Stimulated activated CD4-positive, alpha-beta T cell treated with anti-CD3 and anti-CD28 coated beads, Interleukin-2, amount 100 ng/mL, for 48 hours (primary cell): ENCODE measurements around the gene PGAP3.
A peak's percentile ranks its signal among the peaks of the same experiment; 100 is the strongest.

Source experiments
- DNase-seq, 2 donors: peaks; one replicate each; pipeline ENCODE4 v3.0.0-alpha.2; 2020

Gene PGAP3

DNA sequence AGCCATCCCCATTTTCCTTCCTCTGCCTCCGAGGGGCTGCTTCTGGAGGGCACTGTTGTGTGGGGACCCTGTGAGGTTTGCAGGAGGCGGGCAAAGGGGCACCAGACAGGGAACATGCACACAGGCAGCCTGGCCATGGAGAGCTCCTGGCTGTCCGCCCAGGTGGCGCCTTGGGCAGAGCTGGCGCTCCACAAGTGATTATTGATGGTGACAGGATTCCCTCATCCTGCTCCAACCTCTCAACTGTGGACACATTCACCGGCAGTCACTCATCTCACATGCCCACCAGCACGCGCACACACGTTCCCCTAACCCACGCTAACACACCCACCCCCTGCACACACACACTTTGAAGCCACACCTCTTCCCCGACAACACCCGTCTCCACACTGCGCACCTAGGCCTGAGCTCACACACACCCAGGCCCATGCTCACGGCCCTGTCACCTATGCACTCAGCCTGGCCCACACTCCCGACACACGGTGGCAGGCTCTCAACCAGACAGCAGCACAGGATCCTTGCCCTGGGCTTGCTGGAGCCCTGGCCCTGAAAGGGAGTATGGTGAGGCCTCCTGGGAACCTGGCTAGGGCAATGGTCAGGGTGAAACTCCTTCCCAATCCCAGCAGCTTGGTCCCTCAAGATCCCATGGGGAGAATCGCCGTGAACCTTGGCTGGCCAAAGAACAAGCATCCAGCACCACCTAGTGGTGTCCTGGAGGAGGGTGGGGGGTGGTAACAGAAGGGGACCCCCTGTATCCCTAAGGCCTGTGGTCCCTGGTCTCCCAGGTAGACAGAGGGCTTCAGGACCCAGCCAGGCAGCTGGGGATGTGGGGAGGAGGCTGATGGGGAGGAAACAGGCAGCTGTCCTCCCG, 16.0 kb downstream of the PGAP3 start:
- DNase-seq, result no peak

GRCh38 chr17:39670746-39671145, 17.1 kb downstream of the PGAP3 start:
- DNase-seq, result no peak

- no peak for DNase-seq
Observed at GRCh38 chr17:39669897-39670735, 17.7 kb downstream of the PGAP3 start.

- peak; percentile 53 to 68 for DNase-seq
Observed at GRCh38 chr17:39667945-39668924, 19.6 kb downstream of the PGAP3 start, which contains the start of gene PNMT. PNMT (plus strand) TSS chr17:39668453; CDS start chr17:39668476, 23 bp downstream.

DNA sequence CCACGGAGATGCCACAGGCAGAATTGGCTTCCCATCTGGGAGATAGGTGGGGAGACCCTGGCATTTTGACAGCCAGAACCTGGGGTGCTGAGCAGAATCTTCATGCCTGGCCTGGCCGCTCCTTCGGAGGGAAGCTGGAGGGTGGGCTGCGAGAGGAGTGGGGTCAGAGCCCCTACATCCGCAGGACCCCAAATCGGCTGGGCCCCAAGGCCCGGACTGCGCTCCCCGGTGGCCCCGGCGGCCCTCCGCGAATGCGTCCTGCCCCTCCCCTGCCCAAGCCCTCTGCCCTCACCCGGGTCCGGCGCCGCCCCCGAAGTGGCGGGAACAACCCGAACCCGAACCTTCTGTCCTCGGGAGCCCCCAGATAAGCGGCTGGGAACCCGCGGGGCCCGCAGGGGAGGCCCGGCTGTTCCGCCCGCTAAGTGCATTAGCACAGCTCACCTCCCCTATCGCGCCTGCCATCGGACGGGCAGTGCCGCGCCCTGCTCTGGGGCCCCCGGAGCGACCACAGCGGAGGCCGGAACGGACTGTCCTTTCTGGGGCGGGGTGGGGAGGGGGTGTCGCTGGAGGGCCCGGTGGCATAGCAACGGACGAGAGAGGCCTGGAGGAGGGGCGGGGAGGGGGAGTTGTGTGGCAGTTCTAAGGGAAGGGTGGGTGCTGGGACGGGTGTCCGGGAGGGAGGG, 20.5 kb downstream of the PGAP3 start:
- DNase-seq, result no peak

- DNase-seq, result no peak
Observed at GRCh38 chr17:39666601-39667261, 21.1 kb downstream of the PGAP3 start.

- DNase-seq, result no peak
Observed at GRCh38 chr17:39666231-39666600, 21.6 kb downstream of the PGAP3 start.

GRCh38 chr17:39665642-39666224, 22.1 kb downstream of the PGAP3 start:
- DNase-seq, result no peak

- DNase-seq, result no peak
Observed at GRCh38 chr17:39664581-39665561, 23.0 kb downstream of the PGAP3 start, which contains the start of gene TCAP. TCAP (plus strand) TSS chr17:39665349; CDS start chr17:39665360, 11 bp downstream.

DNA sequence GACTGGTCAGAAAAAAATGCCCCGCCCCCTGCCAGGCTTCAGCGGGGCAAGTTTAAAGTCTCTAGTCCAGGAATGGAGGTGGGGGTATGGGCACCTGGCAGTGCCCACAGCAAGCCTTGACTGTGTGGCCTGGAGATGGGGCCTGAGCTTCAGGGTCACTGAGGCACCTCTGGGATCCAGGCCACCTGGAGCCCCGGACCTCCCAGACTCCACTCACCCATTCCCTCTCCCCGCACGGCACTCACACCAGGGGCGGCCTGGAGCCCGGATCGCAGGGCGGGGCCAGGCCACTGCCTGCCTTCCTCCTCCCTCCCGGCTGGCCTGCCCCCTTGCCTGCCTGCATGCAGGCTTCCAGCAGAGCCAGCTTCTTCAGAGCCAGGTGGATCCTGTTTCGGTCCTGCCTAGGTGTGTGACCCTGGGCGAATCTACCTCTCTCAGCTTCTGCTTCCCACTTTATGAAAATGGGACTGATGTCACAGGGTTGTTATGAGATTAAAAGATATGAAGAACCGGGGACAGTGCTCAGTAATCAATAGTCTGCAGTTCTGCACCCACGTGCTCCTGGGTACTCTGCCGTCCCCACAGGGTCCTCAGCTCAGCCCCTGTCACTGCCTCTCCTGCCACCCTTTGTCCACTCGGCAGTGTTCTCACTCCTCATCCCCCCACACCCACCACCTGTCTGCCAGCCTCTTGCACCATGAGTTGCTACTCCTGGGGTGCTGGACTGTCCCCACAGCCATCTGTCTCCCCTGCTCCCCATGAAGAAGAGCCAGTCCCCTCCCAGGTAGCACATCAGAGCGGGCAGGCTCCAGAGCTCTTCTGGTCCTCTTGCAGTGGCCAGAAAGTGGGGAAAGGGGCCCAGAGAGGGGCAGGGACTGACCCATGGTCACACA, 23.9 kb downstream of the PGAP3 start:
- DNase-seq, result no peak

- DNase-seq, result no peak
Observed at GRCh38 chr17:39663340-39663687, 24.5 kb downstream of the PGAP3 start.

- no peak for DNase-seq
Observed at GRCh38 chr17:39662551-39663339, 25.1 kb downstream of the PGAP3 start.

DNA sequence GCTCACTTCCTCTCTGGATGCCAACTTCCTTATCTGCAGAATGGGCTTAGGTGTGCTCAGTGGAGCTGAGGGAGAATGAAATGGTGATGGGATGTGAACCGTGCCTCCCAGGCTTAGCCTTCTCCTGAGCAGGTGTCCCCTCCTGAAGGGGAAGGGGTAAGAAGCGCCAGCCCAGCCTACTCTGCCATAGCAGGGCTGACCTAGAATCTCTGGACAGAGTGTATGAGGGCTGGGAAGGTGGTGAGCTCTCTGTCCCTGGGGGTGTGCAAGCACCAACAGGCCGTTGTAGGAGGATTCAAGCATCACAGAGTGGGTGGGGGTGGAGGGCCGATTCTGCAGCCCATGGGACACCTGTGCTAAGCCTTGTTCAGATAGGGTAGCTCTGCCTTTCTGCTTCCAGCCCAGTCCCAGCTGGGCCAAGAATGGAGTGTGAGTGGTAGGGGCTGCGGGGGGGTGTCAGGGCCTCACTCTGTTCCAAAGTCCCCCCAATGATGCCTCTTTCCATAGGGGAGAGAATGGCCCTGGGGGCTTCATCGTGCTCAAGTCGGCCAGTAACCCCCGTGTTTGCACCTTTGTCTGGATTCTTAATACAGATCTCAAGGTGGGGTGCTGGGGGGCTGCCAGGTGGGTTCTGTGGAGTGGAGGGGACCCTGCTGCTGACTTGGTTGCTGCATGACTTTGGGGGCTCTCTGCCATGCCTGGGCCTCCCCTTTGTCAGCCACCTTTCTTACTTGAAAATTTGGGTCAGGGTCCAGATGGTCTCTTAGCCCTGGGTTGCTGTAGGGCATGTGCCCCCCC, 25.9 kb downstream of the PGAP3 start:
- no peak for DNase-seq

DNA sequence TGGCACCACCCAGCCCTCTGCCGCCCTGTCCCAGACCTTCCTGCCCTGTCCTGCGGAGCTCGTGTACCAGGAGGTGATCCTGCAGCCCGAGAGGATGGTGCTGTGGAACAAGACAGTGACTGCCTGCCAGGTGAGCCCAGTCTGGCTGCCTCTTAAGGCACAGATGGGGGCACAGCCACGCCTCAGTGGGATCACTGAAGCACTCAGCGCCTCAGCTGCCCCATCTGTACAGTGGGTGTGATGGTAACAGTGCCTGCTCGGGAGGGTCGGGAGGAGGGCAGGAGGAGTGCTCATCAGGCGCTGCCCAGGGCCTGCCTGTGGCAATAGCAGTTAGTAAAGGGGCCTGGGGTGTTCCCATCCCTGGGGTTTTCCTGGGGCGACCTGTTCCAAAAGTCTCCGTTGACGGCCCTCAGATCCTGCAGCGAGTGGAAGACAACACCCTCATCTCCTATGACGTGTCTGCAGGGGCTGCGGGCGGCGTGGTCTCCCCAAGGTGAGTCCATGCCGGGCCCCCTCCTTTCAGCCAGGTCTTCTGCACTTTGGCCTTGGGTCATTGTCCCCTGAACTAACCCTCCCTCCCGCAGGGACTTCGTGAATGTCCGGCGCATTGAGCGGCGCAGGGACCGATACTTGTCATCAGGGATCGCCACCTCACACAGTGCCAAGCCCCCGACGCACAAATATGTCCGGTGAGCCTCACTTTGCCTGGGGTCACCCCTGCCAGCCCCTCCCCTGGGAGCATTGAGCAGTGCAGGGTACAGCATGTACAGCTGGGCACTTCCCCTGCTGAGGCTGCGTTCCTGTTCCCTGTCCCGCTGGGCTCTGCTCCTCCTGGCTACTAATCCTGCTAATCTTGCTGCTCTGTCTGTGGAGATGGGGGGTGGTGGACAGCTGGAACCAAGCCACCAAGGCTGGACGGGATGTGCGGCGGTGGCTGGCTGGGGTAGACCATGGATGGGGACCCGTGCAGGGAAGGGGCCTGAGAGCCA, 27.2 kb downstream of the PGAP3 start:
- DNase-seq, result no peak

GRCh38 chr17:39660011-39660360, 27.9 kb downstream of the PGAP3 start:
- DNase-seq, result no peak
